Loucy (cell line): Measurements from ENCODE around the gene SORT1.

Source experiments
- CTCF ChIP-seq: fragments of 200-600 bp; sonication (generic); conservative IDR thresholded peaks from 2 replicates; pipeline ENCODE4 v1.5.1; 2014; ENCODE audit warnings: mild to moderate bottlenecking, antibody characterized with exemption, low read length
- EZH2phosphoT487 ChIP-seq: fragments of 200-600 bp; IDR thresholded peaks from 2 replicates; pipeline ENCODE4 v1.6.1; 2018; ENCODE audit warnings: antibody characterized with exemption, mild to moderate bottlenecking, moderate library complexity, borderline replicate concordance

- TF ChIP-seq CTCF (no peak), EZH2phosphoT487 (no peak)
These were observed 14.5 kb downstream of the SORT1 start for GRCh38 chr1:109383087-109383779.
